ENCODE data around the gene KRTAP9-1.
"Not testable (repeated sequence)": the region's sequence is repeated elsewhere in the genome, so short reads cannot be mapped to it uniquely, and the experiment has no call there.

KRTAP9-1 gene, protein sequence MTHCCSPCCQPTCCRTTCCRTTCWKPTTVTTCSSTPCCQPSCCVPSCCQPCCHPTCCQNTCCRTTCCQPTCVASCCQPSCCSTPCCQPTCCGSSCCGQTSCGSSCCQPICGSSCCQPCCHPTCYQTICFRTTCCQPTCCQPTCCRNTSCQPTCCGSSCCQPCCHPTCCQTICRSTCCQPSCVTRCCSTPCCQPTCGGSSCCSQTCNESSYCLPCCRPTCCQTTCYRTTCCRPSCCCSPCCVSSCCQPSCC

DNA sequence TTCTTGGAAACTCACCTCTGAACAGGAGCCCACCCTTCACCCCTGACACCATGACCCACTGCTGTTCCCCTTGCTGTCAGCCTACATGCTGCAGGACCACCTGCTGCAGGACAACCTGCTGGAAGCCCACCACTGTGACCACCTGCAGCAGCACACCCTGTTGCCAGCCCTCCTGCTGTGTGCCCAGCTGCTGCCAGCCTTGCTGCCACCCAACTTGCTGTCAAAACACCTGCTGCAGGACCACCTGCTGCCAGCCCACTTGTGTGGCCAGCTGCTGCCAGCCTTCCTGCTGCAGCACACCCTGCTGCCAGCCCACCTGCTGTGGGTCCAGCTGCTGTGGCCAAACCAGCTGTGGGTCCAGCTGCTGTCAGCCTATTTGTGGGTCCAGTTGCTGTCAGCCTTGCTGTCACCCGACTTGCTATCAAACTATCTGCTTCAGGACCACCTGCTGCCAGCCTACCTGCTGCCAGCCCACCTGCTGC lies at the start of gene KRTAP9-1:
Gene KRTAP9-1 (plus strand): TSS at position 51 of the 482 bp plus-strand sequence. CDS start 0 bp downstream, at position 51.
- DNase-seq, result not testable (repeated sequence)

DNA sequence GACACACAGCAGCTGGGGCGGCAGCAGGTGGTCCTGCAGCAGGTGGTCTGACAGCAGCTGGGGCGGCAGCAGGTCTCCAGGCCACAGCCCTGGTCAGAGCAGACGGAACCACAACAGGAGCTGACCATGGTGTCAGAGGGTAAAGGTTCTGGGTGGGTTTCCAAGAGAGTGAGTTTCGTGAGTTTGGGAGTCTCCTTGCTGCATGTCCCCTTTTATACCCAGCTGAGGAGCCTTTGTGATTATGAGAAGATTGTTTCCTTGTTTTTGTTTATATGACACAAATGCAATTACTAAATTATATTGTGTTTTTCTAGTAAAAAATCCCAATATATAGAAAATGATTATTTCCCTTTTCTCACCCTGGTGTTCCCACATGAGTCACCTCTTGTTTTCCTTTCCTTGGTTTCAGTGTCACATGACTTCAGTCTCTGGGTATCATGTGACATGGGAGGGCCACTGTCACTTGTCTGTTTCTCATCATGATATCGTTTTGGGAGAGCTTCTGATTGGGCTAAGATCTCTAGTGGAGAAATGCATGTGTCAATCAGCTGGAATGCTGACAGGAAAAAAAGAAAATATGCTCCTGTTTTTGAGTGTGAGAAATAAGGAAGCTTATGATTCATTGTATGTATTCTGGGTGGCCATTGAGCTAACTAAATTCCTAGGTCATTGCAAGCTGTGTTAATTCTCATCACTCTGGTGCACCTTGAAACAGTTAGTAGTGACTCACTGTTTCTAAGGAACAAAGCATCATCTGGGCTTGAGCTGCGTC lies 49.1 kb upstream of the KRTAP9-1 start, which contains the start of gene KRTAP4-6:
Gene KRTAP4-6 (minus strand): TSS at position 185 of the 772 bp plus-strand sequence. CDS start 57 bp downstream, at position 128.
- DNase-seq, result no peak

DNA sequence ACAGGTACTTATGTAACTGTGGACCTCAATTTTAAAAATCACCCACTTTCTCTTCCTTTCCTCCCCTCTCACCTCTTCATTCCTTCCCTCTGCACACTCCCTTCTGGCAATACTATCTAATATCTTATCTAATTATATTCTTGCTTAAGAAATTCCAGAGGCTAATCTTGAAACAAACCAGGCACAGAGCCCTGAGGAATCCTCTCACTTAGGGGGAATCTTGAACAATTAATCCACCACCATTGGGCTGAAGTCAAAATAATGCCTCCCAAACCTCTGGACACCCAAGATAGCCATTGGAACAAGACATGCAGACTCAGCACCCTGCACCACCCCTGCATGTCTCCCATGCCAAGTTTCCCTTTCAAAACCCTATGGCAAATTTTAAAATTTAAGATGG lies 48.3 kb upstream of the KRTAP9-1 start:
- no peak for DNase-seq

DNA sequence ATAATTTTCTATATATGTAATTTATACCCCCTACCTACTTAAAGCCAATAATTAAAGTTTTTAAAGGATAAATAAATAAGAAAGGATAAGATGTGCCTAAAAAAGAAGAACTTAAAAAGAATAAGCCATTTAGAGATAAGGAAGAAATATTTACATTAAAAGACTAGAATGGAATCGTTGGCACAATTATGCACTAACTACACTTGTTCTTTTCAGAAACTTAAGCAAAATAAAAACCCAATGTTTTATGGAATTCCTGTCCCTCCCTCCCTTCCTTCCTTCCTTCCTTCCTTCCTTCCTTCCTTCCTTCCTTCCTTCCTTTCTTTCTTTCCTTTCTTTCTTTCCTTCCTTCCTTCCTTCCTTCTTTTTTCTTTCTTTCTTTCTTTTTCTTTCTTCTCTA lies 44.8 kb upstream of the KRTAP9-1 start:
- no peak for DNase-seq

DNA sequence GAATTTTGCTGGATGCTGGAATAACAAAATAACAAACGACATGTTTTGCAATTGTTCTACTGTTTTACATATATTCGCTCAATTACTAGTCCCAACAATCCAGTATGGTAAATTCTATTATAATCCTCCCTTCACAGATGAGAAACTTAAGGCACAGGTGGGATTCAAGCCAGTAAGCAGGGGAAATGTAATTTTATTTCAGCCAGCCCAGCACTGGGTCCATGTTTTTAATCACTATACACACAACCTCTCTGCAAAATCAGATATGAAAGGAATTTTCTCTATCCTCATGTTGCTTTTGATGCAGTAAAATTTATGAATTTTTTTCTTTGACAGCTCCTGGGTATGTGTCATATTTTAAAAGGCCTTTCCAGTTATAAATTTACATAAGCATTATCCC lies 44.4 kb upstream of the KRTAP9-1 start:
- no peak for DNase-seq

DNA sequence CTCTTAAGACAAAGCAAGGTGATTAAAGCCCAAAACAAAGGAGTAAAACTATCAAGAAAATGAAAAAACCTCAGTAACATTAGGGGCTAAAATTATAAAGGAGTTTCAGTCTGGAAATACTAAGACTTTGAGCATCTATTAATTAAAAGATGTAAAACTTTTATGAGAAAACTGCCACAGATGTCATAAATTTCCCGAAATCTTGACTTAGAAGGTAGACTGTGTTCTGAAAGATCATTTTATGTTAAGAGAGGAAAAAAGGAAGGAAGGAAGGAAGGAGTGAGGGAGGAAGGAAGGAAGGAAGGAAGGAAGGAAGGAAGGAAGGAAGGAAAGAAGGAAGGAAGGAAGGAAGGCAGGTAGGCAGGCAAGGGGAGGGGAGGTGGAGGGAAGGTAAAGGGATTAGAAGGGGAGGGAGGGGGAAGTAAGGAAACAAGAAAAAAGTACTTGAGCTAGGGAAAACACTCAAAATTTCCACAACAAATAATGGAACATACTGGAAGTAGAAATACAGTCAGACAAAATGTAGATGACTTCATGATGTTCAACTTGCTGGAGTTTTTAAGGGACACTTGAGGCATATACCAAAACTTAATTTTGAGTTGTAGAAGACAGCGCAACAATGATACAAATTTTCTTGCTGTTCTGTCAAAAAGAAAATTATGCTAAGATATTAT lies 42.0 kb upstream of the KRTAP9-1 start:
- no peak for DNase-seq

DNA sequence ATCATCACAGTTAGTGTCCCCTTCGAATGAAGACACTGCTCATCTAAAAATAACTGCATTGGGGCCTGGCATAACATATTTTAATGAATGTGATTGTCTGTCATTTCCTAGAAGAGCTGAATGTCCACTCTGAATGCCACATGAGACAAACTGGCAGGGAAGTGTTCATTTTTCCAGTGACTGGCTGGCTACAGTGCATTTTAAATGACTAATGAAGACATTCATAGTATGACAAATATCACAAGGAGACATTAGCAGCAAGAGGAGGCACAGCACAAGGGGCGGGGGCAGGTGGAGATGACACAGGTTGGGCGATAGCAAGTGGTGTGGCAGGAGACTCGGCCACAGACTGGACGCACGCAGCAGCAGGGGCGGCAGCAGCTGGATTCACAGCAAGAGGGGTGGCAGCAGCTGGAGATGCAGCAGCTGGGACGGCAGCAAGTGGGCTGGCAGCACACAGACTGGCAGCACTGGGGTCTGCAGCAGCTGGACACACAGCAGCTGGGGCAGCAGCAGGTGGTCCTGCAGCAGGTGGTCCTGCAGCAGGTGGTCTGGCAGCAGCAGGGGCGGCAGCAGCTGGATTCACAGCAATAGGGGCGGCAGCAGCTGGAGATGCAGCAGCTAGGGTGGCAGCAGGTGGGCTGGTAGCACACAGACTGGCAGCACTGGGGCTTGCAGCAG lies 40.6 kb upstream of the KRTAP9-1 start:
- DNase-seq, result not testable (repeated sequence)

DNA sequence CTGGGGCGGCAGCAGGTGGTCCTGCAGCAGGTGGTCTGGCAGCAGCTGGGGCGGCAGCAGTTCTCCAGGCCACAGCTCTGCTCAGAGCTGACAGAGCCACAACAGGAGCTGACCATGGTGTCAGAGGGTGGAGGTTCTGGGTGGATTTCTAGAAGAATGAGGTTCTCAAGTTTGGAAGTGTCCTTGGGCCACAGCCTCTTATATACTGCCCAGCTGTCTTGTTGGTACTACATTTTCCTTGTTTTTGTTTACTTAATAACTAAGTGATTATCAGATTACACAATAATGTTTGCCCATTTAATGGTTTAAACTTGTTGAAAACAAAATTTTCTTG lies 40.1 kb upstream of the KRTAP9-1 start, which contains the start of gene KRTAP4-5:
Gene KRTAP4-5 (minus strand): TSS at position 174 of the 334 bp plus-strand sequence. CDS start 58 bp downstream, at position 116.
- DNase-seq, result no peak

DNA sequence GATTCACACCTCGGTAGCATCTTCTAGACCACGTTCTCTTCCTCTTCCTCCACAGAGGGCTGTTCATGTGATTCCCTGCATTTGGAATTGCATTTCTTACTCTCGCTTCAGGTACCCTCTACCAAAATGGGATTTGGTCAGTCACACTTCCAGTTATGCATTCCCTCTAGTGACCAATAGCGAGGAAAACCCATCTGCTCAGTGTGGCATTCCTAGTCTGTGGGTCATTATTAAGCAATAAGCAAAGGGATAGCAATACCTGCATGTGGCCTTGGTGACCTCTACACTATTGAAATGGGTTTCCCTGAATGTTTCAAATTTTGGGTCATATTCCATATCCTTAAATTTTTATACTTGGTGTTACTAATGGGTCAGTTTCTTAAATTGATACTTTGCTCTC lies 39.7 kb upstream of the KRTAP9-1 start:
- DNase-seq, result no peak

DNA sequence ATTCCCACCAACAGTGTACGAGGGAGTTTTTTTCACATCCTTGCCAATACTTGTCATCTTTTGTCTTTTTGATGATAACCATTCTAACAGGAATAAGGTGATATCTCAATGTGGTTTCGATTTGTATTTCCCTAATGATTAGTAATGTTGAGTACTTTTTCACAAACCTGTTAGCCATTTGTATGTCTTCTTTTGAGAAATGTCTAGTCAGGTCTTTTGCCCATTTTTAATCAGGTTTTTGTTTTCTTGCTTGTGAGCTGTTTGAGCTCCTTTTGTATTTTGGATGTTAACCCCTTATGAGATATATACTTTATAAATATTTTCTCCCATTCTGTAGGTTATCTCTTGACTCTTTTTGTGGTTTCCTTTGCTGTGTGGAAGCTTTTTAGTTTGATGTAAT lies 38.2 kb upstream of the KRTAP9-1 start:
- DNase-seq, result no peak

DNA sequence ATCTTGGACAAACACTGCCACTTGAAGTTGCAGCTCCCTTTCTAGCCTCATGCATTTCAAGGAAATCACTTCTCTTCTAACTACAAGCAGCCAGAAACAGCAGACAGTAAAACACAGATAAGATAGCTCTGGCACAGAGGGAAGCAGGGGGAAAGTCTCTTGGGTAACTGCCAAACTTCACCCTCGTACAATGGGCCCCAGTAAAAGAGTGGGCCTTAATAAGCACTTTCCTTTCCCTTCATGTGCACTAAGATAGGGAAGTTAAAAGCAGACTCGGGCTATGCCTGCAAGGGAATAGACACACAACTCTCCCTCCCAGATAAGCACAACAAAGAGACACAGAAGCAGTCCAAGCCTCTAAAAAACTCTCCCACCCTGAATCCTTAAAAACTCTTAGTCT lies 35.8 kb upstream of the KRTAP9-1 start:
- DNase-seq, result no peak

DNA sequence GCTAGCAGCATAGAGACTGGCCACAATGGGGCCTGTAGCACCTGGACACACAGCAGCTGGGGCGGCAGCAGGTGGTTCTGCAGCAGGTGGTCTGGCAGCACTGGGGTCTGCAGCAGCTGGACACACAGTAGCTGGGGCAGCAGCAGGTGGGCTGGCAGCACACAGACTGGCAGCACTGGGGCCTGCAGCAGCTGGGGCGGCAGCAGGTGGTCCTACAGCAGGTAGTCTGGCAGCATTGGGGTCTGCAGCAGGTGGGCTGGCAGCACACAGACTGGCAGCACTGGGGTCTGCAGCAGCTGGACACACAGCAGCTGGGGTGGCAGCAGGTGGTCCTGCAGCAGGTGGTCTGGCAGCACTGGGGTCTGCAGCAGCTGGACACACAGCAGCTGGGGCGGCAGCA lies 29.5 kb upstream of the KRTAP9-1 start:
- not testable (repeated sequence) for DNase-seq

DNA sequence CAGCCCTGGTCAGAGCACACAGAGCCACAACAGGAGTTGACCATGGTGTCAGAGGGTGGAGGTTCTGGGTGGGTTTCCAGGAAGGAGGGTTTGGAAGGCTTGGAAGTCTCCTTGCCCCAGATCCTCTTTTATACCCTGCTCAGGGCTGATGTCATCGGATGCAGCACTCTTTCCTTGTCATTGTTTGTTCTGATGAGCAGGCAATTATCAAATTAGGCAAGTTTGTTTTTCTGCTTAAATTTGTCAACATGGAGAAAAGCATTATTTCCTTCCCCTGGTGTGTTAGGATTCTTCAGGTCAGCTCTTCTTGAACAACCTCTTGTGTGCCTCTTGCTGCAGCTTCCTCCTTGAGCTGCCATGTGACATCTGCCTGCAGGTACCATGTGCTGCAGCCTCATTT lies 29.0 kb upstream of the KRTAP9-1 start, which contains the start of gene KRTAP4-4:
Gene KRTAP4-4 (minus strand): TSS at position 101 of the 400 bp plus-strand sequence. CDS start 57 bp downstream, at position 44.
- no peak for DNase-seq

DNA sequence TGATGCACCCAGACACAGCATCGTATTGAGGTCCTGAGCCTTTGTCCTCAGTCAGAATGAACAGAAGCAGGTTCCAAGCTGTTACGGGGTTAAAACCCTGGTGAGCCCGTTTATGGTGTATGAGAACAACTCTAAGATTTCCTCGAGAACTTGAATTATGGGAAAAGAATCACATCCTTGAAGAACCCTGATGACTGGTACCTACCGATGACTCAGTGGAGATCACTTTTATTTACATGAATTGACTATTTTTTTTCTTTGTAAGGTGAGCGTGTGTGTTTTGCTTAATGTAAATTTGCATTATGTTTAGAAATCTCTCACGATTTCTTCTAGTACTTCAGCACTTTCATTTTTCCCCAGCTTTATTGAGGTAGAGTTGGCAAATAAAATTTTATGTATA lies 25.9 kb upstream of the KRTAP9-1 start:
- DNase-seq, result no peak

DNA sequence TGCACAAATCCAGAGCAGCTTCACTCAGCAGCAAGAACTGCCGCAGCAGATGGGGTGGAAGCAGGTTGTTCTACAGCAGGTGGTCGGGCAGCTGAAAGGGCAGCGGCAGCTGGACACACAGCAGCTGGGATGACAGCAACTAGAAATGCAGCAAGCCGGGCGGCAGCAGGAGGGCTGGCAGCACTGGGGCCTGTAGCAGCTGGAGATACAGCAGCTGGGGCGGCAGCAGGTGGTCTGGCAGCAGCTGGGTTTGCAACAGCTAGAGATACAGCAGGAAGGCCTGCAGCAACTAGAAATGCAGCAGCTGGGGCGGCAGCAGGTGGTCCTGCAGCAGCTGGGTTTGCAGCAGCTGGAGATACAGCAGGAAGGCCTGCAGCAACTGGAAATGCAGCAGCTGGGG lies 22.1 kb upstream of the KRTAP9-1 start:
- DNase-seq, result no peak

DNA sequence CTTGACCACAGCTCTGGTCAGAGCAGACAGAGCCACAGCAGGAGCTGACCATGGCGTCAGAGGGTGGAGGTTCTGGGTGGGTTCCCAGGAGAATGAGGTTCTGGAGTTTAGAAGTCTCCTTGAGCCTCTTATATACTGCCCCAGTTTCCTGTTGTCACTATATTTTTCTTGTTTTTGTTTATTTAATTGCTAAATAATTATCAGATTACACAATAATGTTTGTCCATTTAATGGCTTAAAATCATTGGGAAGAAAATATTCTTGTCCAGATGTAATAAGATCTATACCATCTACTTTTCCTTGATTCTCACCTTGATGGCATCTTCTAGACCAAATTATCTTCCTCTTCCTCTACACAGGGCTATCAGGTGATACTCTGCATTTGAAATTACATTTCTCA lies 21.6 kb upstream of the KRTAP9-1 start, which contains the start of gene KRTAP4-3:
Gene KRTAP4-3 (minus strand): TSS at position 101 of the 400 bp plus-strand sequence. CDS start 49 bp downstream, at position 52.
- DNase-seq, result no peak

DNA sequence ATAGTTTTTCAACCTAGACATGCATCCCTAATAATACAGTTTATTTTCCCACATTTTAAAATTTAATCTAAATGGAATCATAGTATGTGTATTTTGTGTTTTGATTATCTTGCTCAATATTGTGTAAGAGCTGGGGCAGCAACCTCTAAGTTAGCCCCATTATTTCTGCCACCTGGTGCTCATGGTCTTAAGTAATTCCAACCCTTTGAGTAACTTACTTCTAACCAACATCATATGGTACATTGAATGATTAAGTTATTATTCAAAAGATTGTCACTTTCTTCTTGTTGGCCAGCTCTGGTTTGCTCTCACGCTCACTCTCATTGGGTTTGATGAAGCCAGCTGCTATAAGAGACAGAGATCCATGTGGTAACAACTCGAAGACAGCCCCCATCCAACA lies 17.8 kb upstream of the KRTAP9-1 start:
- DNase-seq, result no peak

DNA sequence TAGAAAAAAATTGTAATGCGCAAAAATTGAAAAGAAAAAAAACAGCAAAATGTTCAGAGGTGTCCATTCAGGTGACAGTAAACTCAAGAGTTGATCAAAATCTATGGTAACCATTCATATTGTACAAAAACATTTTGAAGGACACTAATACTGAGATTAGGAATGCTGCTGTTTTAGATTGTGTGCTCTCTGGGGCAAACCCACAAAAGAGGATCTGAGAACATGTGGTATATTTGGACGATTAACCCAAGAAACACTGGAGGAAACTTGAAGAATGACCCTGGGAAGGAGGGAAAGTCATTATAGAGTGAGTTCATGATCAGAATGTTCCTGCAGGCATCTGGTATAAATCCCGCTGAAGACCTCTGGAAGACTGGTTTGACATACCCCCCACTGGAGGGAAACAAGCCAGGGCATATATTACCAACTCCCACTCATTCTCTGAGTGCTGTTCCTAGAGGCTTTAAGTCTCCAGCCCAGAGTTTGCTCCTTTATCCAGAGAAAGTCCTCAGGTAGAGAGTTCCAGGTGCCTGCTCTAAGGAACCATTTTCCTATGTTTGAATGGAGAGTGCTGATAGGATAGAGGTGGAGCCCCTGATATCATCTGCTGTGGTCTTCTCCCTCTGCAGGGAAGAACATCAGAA lies 12.8 kb upstream of the KRTAP9-1 start:
- DNase-seq, result no peak

DNA sequence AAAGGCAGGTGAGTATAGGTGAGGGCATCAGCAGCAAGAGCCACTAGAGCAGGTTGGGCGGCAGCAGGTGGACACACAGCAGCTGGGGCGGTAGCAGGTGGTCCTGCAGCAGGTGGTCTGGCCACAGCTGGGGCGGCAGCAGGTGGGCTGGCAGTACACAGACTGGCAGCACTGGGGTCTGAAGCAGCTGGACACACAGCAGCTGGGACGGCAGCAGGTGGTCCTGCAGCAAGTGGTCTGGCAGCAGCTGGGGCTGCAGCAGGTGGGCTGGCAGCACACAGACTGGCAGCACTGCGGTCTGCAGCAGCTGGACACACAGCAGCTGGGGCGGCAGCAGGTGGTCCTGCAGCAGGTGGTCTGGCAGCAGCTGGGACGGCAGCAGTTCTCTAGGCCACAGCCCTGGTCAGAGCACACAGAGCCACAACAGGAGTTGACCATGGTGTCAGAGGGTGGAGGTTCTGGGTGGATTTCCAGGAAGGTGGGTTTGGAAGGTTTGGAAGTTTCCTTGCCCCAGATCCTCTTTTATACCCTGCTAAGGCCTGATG lies 11.9 kb upstream of the KRTAP9-1 start, which contains the start of gene KRTAP4-2:
Gene KRTAP4-2 (minus strand): TSS at position 495 of the 545 bp plus-strand sequence. CDS start 57 bp downstream, at position 438.
- no peak for DNase-seq

DNA sequence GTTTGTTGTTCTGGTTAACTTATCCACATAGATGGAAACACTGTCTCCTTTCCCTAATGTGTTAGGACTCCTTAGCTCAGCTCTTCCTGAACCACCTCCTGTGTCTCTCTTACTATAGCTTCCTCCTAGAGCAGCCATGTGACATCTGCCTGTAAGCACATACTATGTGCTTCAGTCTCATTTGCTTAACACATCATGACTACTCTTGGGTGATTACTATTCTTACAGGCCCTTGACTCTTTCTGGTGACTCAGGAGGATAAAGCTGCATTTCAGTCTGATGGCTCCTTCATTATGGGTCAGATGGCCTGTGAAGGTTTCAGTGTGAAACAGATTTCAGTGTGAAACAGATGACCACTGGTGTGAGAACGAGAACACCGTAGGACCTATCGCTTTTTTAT lies 11.3 kb upstream of the KRTAP9-1 start:
- no peak for DNase-seq

DNA sequence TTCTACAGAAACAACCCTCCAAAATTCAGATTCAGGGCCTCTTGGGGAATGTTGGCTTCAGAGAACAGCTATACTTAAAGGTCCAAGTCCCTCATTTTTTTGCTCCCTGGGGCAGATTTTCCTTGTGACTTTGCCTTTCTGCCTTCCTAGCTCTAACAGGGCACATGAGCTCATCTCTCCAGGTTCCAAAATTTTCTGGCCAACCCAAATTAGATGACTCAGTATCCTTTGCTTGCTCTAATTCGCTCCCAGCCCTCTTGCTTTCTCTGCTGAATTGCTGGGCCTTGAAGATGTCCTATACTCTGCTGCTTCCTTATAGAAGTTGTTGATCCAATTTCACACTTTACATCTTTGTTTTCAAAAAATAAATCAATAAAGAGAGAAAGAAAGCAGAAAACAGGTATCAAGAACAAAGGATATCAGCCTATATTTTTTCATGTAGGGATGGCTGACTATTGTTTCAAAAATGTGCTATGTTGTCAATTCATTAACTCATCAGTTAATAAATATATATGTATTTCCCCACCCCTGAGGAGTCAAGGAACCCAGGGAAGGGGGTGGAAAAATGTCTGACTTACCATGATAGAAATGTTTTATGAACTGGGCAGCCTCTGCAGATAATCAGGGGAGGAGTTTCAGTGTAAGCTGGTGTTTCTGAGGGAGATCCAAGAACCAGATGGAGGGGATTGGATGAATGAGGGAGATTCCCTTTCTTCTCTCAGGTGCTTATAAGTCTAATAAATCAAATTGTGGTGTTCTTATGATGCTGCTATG lies 10.7 kb upstream of the KRTAP9-1 start:
- DNase-seq, result no peak

Data from NCI-H345 (cell line).